ENCODE results near the gene PDE2A.

DNA sequence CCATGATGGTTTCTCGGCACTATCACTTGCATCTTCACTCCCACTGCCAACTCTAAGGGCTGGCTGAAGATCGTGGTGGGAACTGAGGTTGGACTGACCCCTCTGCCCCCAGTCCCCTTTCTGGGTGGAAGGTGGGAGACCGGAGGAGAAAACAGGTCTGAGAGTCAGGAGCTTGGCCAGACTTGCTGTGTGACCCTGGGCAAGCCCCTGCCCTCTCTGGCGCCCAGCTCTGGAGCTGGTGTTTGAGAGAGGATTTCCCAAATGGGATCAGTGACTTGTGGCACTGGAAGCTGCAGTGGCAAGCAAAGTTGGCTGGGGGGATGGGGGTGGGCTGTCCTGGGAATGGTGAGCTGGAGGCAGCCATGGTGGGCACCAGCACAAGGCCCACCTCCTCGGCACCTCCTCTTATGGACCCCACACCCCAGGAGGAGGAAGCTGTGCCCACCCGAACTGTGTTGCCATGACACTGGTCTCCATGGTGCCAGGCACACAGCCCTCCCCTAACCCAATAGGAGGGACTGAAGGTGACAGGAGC lies 6.5 kb upstream of the PDE2A start:
- TF ChIP-seq GATA3 (IDR thresholded peaks at IDR 0.05; ENCODE audit: low read depth, low read length), result no peak
- no peak for TF ChIP-seq GATA2 (IDR thresholded peaks at IDR 0.05; ENCODE audit: low read depth, low read length)
